Activated CD4-positive, alpha-beta T cell treated with anti-CD3 and anti-CD28 coated beads for 48 hours (primary cell): ENCODE measurements around the gene PTH2.

ENCODE experiments used
- DNase-seq: peaks from one replicate; pipeline ENCODE4 v3.0.0-alpha.2; 2020

The PTH2 gene

DNA sequence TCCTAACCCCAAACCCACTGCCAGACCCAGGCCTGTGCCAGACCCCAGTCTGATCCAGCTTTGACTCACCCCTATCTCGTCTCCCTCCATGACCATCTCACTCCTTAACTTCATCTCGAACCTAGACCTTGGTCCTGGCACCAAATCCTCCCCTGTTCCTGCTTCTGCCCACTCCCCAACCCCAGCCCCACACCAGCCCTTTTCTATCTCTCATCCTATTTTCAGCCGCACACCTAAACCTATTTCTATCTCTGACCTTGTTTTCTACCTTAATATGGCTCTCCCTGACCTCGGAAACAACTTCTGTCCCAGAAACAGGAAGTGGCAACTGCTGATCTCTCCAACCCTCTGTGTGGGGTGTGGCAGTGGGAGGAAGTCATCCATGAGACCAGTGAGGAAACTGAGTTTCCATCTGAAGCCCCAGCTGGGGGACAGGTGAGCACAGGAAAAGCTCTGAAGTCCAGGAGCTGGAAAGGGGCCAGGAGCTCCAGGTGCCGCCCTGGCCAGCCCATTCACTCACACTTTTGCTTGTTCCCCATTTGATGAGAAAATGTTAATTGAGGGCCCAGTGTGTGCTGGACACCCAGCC, 13.7 kb downstream of the PTH2 start:
- no peak for DNase-seq

DNA sequence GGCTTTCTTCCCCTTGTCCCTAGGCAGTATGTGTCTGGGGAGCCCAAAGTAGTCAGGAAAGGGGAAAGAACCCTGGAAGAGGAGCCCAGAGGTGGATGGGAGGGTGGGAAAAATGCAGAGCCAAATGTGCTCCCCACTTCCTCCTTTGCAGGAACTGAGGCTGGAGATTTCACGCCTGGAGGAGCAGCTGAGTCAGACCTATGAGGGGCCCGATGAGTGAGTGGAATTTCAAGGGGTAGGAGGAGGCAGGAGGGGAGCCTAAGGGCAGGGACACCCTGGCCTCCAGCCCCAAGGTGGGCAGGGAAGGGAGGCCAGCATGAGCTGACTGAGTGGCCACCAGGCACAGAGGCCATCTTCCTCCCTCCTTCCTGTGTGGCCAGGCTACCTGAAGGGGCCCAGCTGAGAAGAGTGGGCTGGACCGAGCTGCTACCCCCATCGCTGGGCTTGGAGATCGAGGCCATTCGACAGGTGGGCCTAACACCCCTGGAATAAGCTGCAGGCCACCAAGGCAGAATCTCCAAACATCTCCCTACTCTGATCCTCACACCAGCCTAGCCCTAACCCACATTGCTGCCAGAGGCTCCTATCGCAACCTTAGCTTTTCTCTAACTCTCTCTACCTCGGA, 14.3 kb downstream of the PTH2 start:
- no peak for DNase-seq

- no peak for DNase-seq
Observed at GRCh38 chr19:49407482-49408015, 15.7 kb downstream of the PTH2 start.

DNA sequence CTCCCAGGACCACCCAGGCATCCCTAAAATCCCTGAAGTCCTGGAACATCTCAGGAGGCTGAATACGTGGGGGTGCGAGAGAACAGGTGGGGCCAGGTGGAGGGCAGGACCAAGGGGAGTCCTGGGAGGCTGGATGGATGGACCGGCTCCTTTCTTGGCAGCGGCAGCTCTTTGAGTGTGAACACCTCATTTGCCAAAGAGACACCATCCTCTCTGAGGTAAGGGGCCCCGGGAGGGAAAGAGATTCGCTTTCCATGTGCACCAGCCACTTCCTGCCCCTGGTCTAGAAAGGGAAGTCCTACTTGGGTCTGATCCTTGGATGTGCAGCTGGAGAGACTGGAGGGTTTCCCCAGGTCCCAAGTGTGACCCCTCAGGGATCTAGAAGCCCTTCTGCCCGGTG, 16.2 kb downstream of the PTH2 start:
- no peak for DNase-seq

- no peak for DNase-seq
Observed at GRCh38 chr19:49403404-49404187, 19.6 kb downstream of the PTH2 start.

GRCh38 chr19:49400029-49400428, 23.2 kb downstream of the PTH2 start:
- DNase-seq = no peak

GRCh38 chr19:49398931-49399330, 24.3 kb downstream of the PTH2 start:
- DNase-seq = no peak

DNA sequence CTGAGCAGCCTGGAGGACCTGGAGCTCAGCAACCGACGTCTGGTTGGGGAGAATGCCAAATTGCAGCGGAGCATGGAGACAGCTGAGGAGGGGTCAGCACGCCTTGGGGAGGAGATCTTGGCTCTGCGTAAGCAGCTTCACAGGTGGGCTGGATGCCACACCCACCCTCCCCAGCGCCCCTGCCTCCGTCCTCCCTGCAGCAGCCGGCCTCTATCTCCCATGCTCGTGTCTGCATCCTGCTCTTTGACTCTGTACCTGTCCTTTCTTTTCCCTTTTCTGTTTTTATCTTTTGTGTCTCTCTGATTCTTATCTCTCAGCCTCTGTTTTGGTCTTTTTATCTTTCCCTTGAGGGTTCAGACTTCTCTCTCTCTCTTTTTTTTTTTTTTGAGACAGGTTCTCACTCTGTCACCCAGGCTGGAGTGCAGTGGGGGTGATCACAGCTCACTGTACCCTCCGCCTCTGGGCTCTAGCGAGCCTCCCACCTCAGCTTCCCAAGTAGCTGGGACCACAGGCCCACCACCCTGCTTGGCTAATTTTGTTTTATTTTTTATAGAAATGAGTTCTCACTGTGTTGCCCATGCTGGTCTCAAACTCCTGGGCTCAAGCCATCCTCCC, 25.1 kb downstream of the PTH2 start:
- DNase-seq = no peak

GRCh38 chr19:49396738-49397505, 26.3 kb downstream of the PTH2 start:
- DNase-seq = no peak

DNA sequence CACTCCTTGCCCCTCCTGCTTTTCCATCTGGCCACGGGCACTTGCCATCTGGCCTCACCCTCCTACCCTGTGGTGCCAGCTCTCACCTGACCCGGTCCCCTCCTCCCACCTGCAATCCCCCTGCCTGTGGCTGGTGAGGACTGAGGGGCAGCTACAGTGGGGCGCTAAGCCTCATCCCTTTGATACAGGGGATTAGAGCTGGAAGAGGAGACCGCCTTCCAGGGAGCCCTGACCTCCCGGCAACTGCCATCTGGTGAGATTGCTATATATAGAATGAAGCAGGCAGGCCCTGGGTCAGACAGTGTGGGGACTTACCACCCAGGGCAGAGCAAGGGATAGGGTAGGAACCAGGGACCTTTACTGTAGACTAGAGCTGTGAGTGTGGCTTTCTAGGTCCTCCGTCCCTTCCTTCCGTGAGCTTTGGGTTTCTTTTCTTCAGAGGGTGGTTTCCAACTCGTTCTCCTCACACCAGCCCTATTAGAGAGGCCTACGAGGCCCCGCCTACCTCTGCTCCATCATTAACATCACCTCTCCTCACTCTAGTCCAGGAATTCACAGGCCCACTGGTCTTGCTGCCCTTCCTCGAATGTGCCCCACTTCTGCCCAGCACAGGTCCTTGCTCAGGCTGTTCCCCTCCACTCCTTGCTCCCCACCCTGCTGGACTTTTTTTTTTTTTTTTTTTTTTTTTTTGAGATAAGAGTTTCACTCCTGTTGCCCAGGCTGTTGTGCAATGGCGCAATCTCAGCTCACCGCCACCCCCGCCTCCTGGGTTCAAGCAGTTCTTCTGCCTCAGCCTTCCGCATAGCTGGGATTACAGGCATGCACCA, 27.4 kb downstream of the PTH2 start:
- DNase-seq = no peak

DNA sequence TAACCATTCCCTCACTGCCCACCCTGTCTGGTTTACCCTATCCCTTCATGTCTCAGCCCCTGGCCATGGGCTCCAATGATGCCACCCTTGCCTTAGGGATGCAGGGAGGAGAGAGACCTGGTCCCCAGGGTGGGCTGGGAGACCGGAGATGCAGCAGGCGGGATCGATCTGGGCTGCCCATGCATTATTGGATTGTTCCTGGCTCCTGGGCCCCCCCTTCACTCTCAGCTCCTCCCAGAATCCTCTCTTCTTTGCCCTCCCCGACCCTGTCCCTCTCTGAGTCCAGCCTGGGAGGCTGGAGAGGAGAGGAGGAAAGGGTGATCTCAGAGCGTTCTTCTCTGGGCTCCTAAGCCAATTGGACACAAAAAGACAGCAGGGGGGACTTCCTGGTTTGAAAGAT, 29.4 kb downstream of the PTH2 start:
- DNase-seq = no peak

DNA sequence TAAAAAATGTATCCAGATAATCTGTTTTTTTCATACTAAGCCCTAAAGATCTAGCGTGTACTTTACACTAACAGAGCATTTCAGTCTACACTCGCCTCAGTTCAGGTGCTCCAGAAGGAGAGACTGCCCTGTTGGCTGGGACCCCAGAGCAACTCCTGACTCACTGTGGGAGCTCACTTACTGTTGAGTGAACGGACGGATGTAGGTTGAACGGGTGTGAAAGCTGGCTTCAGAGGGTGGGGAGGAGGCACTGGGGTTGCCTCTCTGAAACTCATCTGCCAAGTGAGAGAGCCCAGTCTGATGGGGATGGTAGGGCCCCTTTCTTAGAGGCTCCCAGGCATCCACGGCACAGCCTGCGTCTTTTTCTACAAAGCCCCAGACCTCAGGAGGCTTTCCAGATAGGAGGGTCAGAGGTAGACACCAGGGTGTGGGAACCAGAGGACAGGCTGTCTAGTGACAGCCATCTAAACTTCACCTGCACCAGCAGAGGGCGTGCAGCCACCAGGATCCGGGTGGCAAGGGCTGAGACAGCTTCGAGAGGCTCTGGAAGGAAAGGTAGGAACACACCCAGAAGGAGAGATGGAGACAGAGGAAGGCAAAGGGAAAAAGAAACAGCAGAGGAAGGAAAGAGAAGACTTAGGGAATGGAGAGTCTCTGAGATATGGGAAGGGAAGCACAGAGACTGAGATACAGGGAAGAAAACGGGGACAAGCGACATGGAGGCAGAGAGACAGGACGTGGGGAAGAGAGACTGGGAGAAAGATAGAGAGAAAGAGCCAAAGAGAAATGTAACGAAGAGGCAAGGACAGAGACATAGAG, 31.5 kb downstream of the PTH2 start:
- peak; percentile 84 for DNase-seq

DNA sequence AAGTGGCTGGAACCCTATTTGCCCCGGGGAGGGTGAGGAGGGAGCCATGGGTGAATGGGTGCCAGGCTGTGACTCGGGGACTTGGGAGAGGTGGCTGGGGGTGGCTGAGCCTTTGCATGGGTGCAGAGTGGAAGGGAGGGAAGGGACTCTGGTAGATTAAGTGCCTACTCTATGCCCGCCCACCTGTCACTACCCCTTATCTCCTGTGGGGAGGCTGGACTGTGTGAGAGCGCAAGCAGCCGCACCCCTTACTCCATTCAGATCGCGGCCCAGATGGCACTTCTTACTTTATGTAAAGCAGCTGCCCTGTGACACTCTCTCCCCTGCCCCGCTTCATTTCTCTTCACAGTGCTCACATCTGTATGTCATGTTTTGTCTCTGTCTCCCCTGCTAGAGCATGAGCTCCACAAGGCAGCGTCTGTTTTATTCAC, 32.3 kb downstream of the PTH2 start:
- DNase-seq = no peak

DNA sequence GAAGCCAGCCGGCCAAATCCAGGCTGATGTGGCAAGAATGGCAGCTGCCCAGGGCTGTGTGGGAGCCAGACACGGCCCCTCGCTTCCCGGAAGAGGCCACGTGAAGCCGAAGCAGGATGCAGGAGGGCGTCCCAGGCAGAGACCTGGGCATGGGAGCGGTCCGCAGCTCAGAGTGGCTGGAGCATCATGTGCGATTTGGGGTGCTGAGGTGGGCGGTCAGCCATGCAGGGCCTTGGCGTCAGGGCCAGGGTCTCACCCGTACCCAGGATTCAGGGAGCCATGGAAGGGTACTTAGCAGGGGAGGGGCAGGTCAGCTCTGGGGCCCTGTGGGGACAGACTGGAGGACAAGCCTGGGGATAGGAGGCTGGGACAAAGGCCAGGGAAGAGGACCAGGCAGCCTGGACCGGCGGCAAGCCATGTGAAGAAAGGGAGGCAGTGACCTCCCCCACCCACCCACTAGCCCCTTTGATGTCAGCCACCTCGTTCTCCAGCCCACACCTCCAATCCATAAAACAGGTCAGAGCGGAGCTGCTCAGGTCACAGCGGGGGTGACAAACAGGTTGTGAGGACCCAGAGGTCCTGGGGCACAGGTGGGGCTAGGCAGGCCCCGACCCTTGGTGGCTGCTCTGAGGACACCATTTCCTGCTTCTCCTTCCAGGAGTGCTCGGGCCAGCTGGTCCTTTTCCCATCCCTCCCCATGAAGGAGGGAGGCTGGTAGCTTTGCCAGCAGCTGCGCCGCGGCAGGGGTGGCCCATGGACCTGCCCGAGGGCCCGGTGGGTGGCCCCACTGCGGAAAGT, 32.9 kb downstream of the PTH2 start:
- DNase-seq = no peak

DNA sequence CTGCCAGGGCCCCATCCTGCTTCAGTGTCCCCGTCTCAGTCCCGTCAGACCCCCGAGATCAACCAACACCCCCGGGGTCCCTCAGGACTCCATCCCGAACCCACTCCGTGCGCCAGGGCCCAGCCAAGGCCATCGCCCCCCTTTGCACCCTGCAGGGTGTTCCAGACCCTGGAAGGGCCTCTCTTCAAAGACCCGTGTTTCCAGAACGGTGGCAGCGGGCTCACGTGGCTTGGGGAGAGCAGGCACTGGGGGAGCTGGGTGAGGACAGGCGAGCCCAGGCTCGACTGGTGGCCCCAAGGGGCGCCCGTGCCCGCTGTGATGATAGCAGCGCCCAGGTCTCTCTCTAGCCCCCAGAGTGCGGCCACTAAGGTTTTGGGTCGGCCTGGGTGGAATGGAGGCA, 33.8 kb downstream of the PTH2 start:
- DNase-seq = peak; percentile 16

DNA sequence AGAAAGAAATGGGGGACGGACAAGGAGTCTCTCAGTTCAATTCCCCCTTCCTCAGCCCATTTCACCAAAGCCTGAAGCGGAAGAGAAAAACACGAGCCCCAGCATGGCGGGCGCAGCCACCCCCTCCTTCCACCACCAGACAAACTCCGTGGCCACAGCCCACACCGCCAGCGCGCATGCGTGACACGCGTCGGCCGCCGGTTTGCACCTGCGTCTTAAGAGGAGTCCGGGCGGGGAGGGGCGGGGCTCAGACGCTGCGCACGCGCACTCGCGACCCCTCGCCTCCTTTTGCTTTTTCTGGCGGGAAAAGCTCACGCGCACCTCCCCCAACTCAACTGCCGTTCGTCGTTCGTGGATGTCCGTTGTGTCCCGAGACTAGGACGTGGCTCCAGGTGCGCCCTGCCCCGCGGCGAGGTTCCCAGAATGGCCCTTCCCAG, 35.3 kb downstream of the PTH2 start, which contains the start of gene KASH5:
Gene KASH5 (plus strand): TSS at position 314 of the 437 bp plus-strand sequence. CDS start 2,635 bp downstream, outside the sequence.
- DNase-seq = peak; percentile 94

DNA sequence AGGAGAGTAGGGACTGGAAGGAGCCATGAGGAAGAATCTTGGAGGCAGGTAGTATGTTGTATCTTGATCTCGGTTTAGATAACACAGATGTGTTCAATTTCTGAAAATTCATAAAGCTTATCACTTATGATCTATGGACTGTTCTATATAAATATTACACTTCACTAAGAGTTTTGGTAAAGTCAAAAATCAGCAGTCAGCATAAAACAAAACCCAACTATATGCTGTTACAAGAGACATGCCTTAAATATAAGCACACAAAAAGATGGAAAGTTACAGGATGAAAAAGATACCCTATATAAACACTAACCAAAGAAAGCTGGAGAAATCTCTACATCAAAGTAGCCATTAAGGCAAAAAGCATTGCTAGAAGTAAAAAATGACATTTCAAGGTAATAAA, 39.6 kb downstream of the PTH2 start:
- no peak for DNase-seq

GRCh38 chr19:49382639-49383038, 40.6 kb downstream of the PTH2 start:
- no peak for DNase-seq

- DNase-seq = no peak
Observed at GRCh38 chr19:49380391-49380790, 42.9 kb downstream of the PTH2 start.

- no peak for DNase-seq
Observed at GRCh38 chr19:49378512-49378911, 44.7 kb downstream of the PTH2 start.
